NCI-H345 (cell line): ENCODE measurements around the gene MT1E.
"Not testable (repeated sequence)": the region's sequence is repeated elsewhere in the genome, so short reads cannot be mapped to it uniquely, and the experiment has no call there.

Experiments
- DNase-seq: peaks from one replicate; lab custom pipeline; 2025; lab: John Stamatoyannopoulos, UW

The MT1E gene

GRCh38 chr16:56647641-56648431 is 22.3 kb downstream of the MT1E start:
- no peak for DNase-seq

- DNase-seq: no peak
These were observed 23.7 kb downstream of the MT1E start for GRCh38 chr16:56649271-56649670.

DNA sequence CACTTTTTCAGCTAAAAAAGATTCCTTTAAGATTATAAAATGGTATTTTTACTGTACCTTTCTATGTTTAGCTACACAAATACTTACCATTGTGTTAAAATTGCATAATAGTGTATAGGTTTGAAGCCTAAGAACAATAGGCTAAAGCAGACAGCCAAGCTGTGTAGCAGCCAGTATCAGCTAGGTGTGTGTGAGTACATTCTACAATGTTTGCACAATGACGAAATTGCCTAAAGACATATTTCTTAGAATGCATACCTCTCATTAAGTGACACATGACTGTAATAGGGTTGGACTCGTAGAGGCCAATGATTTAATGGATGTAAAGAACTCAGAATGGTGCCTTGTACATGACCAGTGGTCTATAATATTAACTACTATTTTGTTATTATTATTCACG is 24.2 kb downstream of the MT1E start:
- DNase-seq: no peak

DNA sequence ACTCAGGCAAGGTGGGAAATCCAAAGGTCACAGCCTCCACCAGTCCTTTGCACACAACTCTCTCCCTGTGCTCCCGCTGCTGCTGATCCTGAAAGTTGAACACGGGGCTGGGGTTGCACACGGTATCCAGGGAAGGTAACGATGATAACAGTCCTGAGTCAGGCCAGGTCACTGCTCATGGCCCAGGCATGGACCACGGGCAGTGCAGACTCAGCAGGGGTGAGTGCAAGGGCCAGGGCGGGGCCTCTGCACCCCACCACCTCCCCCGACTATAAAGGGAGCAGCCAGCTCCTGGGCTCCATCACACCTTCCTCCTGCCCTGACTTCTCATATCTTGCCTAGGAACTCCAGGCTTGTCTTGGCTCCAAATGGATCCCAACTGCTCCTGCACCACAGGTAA is 26.0 kb downstream of the MT1E start, which contains the start of gene MT1B:
Gene MT1B (plus strand): TSS at position 301 of the 400 bp plus-strand sequence. CDS start 68 bp downstream, at position 369.
- DNase-seq: no peak

- DNase-seq: no peak
These were observed 27.0 kb downstream of the MT1E start for GRCh38 chr16:56652600-56652999.

- DNase-seq: no peak
These were observed 27.6 kb downstream of the MT1E start for GRCh38 chr16:56653218-56653617.

GRCh38 chr16:56657555-56658326 is 32.2 kb downstream of the MT1E start, which contains the start of gene MT1F:
Gene MT1F, plus strand, starts transcription at chr16:56657959. Its CDS starts 100 bp downstream, at chr16:56658059.
- peak; percentile 70 for DNase-seq

DNA sequence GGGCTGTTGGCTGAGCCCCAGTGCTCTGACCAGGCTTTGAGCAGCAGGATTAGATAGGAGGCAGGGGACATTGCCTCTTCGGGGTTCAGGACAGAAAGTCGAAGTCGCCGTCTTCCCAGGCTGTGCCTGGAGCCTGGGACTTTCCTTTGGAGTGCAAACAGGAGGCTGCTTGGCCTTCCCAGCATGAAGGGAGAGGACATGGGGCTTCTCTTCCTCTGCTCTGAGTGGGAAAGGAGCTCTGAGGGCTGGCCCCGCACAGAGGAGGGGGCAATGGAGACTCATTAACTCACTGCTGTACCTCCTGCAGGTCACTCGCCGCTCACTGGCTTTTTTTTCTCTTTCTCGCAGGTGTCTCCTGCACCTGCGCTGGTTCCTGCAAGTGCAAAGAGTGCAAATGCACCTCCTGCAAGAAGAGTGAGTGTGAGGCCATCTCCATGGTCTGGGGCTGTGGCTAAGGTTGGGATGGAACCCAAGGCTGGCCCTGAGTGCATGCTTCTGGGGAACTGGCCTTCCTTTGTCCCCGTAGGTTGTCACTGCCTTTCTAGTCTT is 32.8 kb downstream of the MT1E start:
- no peak for DNase-seq

DNA sequence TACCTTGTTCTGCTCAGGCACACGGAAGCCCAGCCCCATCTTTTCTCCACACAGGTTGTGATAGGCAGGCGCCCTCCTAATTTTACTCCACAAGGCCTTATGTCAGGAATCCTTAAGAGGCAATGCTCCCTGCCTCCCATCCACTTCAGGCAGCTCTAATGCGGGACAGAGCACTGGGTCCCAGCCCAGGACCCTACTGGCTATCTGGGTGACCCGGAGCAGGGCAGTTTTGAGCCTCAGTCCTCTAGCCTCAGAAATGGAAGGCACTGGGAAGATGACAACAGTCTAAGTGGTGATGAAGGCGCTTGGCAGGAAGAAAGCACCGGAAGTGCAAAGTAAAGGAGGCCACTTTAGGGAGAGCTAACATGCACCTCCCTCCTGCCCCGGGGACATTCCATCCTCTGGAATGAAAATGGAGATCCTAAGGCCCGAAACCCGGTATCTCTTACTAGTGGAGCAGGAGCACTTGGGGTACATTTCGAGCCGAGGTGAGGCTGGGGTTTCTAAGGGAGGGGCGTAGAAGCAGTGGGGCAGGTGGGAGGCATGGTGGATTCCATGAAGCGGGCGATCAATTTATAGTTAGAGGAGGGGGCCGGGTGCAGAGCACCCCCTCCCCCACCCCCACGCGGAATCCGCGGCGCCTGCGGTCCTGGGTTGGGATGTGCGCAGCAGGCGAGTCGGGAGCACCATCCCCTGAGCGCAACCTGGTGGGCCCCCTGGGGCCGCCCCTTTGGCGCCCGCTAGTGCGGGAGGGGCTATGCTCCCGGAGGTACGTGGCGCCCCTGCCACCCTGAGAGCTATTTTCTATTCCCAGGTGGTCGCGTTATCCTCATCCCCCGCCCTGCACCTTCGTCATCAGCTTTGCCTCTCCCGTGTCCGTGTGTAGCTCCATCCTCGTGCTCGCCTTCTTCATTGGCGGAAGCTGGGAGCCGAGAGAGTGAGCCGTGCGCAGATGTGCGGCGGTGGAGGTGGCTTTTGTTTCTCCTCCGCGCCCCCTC is 37.1 kb downstream of the MT1E start:
- no peak for DNase-seq

GRCh38 chr16:56664506-56664905 is 38.9 kb downstream of the MT1E start:
- DNase-seq: no peak

DNA sequence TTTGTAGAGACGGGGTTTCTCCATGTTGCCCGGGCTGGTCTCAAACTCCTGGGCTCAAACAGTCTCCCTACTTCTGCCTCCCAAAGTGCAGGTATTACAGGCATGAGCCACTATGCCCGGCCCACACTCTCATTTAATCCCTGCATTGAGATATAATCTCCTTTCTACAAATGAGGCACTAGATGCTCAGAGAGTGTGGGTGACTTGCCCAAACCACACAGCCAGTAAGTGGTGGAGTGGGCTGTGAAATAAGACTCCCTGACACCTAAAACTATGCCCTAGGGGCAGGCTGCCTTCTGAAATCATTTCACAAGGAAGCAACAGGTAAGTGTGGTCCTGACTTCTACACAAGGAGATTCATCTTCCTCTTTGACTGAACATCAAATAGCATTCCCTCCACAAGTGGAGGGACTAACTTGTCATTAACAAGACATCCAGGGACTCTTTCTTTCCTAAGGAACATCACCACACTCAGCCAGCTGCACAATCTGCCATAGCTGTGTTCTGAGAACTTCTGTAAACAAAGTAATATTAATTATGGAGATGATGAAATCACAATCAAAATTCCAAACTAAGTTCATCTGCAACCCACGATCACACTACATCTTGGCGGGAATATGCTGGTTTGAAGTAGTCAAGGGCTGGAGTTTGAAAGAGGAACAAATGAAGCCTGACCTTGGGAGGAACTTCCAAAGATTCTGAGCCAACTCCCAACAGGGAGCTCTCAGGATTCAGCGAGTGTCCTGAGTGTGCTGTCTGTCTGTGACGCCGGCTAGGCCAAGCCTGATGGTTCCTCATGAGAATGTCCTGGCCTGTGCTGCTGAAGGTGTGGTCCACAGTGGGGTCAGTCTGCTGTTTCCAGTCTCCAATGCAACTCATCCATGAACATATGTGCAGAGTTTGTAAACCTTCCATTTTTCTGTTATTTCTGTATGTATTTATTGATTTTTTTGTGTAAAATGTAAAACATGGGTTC is 40.0 kb downstream of the MT1E start:
- not testable (repeated sequence) for DNase-seq

GRCh38 chr16:56667581-56668571 is 42.3 kb downstream of the MT1E start, which contains the start of gene MT1G:
Gene MT1G, minus strand, starts transcription at chr16:56668065. Its CDS starts 72 bp downstream, at chr16:56667993.
- no peak for DNase-seq

DNA sequence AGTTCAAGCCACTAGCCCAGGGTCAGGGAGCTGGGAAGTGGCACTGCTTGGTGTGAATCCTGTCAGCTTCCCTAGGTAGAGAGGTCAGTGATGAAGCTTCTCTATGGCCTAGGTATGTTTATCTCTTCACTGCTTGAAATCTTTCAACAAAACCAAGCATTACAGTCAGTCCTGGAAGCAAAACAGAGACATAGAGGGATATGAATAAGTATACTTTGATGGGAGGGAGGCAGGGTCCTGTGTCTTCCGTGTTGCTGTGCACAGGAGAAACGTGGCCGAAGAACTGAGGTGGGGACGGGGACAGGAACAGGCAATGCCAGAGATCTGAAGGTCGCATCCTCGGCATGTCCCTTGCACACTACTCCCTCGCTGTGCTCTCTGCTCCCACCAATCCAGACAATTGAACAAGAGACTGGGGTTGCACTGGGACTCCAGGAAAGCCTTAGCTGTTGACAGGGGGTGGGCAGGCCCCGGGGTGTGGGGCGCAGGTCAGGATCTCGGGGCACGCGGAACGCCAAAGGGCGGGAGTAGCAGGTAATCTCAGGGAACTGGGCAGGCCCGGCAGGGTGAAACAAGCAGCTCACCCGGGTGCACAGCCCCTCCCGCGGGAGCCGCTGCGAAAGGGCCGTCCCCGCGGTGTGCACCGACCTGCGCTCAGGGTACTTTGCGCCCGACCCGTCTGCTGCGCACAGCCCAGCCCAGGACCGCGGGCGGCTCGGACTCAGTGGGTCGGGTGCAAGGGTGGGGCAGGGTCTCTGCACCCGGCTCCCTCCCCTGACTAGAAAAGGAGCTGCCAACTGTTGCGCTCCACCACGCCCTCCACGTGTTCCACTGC is 43.6 kb downstream of the MT1E start, which contains the start of gene MT1H:
Gene MT1H (plus strand): TSS at position 810 of the 835 bp plus-strand sequence. CDS start 71 bp downstream, outside the sequence.
- DNase-seq: no peak

DNA sequence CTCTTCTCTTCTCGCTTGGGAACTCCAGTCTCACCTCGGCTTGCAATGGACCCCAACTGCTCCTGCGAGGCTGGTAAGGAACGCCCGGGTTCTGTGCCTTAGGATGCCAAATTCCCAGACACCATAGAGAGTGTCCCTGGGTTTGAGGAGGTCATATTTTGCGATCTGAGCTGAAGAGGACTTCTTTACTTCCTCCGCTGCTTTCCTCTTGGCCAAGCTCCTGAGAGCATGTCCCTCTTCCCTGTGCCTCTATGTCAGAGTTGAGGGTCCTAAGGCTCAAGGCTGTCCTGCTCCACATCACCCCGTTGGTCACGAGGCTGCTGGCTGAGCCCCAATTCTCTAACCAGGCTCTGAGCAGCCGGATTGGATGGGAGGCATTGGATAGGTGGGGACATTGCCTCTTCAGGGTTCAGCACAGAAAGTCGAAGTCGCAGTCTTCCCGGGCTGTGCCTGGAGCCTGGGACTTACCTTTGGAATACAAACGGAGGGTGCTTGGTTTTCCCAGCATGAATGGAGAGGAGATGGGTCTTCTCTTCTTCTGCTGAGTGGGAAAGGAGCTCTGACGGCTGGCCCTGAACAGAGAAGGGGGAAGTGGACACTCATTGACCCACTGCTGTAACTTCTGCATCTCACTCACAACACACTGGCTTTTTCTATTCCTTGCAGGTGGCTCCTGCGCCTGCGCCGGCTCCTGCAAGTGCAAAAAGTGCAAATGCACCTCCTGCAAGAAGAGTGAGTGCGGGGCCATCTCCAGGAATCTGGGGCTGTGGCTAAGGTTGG is 44.4 kb downstream of the MT1E start:
- no peak for DNase-seq

DNA sequence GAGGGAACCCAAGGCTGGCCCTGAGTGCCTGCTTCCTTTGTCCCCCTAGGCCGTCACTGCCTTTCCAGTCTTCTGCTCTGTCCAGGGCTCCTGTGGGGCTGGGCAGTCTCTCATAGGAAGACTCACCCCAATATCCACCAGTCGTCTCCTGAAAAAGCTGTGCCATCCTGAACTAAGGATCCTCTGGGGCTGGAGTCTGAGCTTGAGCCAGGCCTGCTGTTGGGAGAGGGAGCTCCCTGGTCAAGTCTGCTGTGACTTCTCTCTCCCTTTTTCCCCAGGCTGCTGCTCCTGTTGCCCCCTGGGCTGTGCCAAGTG is 45.0 kb downstream of the MT1E start:
- no peak for DNase-seq

- not testable (repeated sequence) for DNase-seq
These were observed 46.1 kb downstream of the MT1E start for GRCh38 chr16:56671691-56672090.

DNA sequence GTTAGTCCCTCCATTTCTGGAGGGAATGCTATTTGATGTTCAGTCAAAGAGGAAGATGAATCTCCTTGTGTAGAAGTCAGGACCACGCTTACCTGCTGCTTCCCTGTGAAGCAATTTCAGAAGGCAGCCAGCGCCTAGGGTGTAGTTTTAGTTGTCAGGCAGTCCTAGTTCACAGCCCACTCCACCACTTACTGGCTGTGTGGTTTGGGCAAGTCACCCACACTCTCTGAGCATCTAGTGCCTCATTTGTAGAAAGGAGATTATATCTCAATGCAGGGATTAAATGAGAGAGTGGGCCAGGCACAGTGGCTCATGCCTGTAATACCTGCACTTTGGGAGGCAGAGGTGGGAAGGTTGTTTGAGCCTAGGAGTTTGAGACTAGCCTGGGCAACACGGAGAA is 46.6 kb downstream of the MT1E start:
- DNase-seq: not testable (repeated sequence)
